HepG2 (cell line): ENCODE data around the gene C3orf22. TPM values are rescaled to one million over a fixed set of nuclear protein-coding genes. Genes with fewer than 3 reads are reported as not detected.

Experiments used
- ATAC-seq: fragments of 200-7000 bp; cut with Tn5 transposase; 3 replicates; pipeline ENCODE4 v1.9.1; 2020; ENCODE audit warnings: mild to moderate bottlenecking, moderate library complexity
- BruUV-seq: library from RNA; stranded (reverse); fragments of 400-500 nt; replicated peaks from 2 replicates; lab custom pipeline; 2021; lab: Mats Ljungman, UMichigan
- CTCF ChIA-PET: fragments of 300-600 bp; formaldehyde crosslinking; extraction: SDS; loops from one replicate; lab custom pipeline; 2021; ENCODE audit warnings: low total read pairs, inconsistent platforms, low intra/inter-chr PET ratio; lab: Yijun Ruan, JAX
- POLR2A ChIA-PET: fragments of 350-600 bp; sonication (Branson Sonifier 250); formaldehyde crosslinking; loops from one replicate; lab custom pipeline; 2020; ENCODE audit warnings: antibody characterized with exemption, inconsistent platforms; lab: Yijun Ruan, JAX
- DNase-seq: peaks from one replicate; pipeline ENCODE4 v3.0.0-alpha.2; 2015; ENCODE audit warnings: low spot score
- FAIRE-seq: peaks from 3 replicates; lab custom pipeline; 2011; peaks lifted over from hg19 to GRCh38; lab: Jason Lieb, UNC
- H2AFZ ChIP-seq: one replicate; pipeline ENCODE4 v1.6.1; 2011; ENCODE audit warnings: low read length, inconsistent platforms
- H3K27ac ChIP-seq: fragments of 300-600 bp; 3 replicates; pipeline ENCODE4 v1.8.0; 2011; ENCODE audit warnings: mixed run types, mild to moderate bottlenecking, mixed read lengths, low read length, inconsistent platforms; ENCODE audit not compliant: insufficient read depth; ENCODE audit errors: extremely low read length
- H3K27me3 ChIP-seq, 2 experiments: fragments of 200-600 bp in 1 of 2; 2 replicates in 1 of 2; 3 replicates in 1 of 2; pipeline versions ENCODE4 v1.6.0 to v1.8.0; 2011; ENCODE audit warnings: low read length in 2 of 2, mild to moderate bottlenecking in 2 of 2, moderate library complexity in 2 of 2, inconsistent platforms in 1 of 2; ENCODE audit not compliant: insufficient read depth in 2 of 2, control insufficient read depth in 1 of 2
- H3K36me3 ChIP-seq, 2 experiments: fragments of 200-600 bp in 1 of 2; replicated peaks in 1 of 2; 2 replicates in 1 of 2; 3 replicates in 1 of 2; pipeline versions ENCODE4 v1.5.1 to v1.8.0; 2011; ENCODE audit warnings: low read length in 2 of 2, inconsistent platforms in 1 of 2; ENCODE audit not compliant: insufficient read depth in 2 of 2, control insufficient read depth in 1 of 2
- H3K4me1 ChIP-seq: 2 replicates; pipeline ENCODE4 v1.5.1; 2012; ENCODE audit warnings: low read length, inconsistent platforms; ENCODE audit not compliant: insufficient read depth
- H3K4me2 ChIP-seq: 2 replicates; pipeline ENCODE4 v1.6.0; 2011; ENCODE audit warnings: low read depth, low read length, inconsistent platforms
- H3K4me3 ChIP-seq, 3 experiments: fragments of 200-600 bp in 1 of 3; sonication (generic), shearing (Covaris generic) in 1 of 3; replicated peaks in 1 of 3; 2 replicates each; pipeline ENCODE4 v1.5.1; 2011 to 2016; ENCODE audit warnings: low read length in 3 of 3, inconsistent platforms in 2 of 3, low read depth in 2 of 3, mild to moderate bottlenecking in 2 of 3, control low read depth in 1 of 3, mixed read lengths in 1 of 3; ENCODE audit not compliant: insufficient read depth in 1 of 3
- H3K79me2 ChIP-seq: one replicate; pipeline ENCODE4 v1.6.1; 2011; ENCODE audit warnings: low read length, inconsistent platforms; ENCODE audit not compliant: insufficient read depth
- H3K9ac ChIP-seq: 2 replicates; pipeline ENCODE4 v1.6.0; 2011; ENCODE audit warnings: mild to moderate bottlenecking, low read depth, low read length, inconsistent platforms; ENCODE audit not compliant: insufficient read depth
- H3K9me3 ChIP-seq: 2 replicates; pipeline ENCODE4 v1.5.1; 2012; ENCODE audit warnings: mild to moderate bottlenecking, low read length
- H4K20me1 ChIP-seq: 2 replicates; pipeline ENCODE4 v1.6.0; 2011; ENCODE audit warnings: inconsistent platforms, mild to moderate bottlenecking, low read length, moderate library complexity; ENCODE audit not compliant: insufficient read depth
- TAF1 ChIP-seq: sonication (generic); formaldehyde crosslinking; IDR thresholded peaks from 2 replicates; pipeline ENCODE4 v1.4.0; 2020; ENCODE audit warnings: missing genetic modification reagents
- THYN1 ChIP-seq: sonication (generic); formaldehyde crosslinking; IDR thresholded peaks from 2 replicates; pipeline ENCODE4 v1.8.1; 2023; ENCODE audit warnings: low read depth, mild to moderate bottlenecking, moderate library complexity, missing genetic modification reagents, borderline replicate concordance
- TOE1 ChIP-seq: sonication (generic); formaldehyde crosslinking; IDR thresholded peaks from 2 replicates; pipeline ENCODE4 v1.4.0; 2020; ENCODE audit warnings: mild to moderate bottlenecking, missing genetic modification reagents
- ZNF615 ChIP-seq: sonication (generic); formaldehyde crosslinking; IDR thresholded peaks from 2 replicates; pipeline ENCODE4 v1.5.0; 2020; ENCODE audit warnings: mild to moderate bottlenecking, missing genetic modification reagents, borderline replicate concordance
- ZNF766 ChIP-seq: sonication (generic); formaldehyde crosslinking; IDR thresholded peaks from 2 replicates; pipeline ENCODE4 v1.5.0; 2020; ENCODE audit warnings: missing genetic modification reagents, borderline replicate concordance
- ZNF883 ChIP-seq: sonication (generic); formaldehyde crosslinking; IDR thresholded peaks from 2 replicates; pipeline ENCODE4 v1.5.1; 2020; ENCODE audit warnings: mild to moderate bottlenecking, missing genetic modification reagents; ENCODE audit errors: not compliant biosample characterization
- WGBS: methylation state at CpG from one replicate; pipeline ENCODE4 v1.1.6; 2017; ENCODE audit warnings: low lambda C conversion rate; 5-methylcytosine and 5-hydroxymethylcytosine counted together
- in situ Hi-C: cut with HindIII; loops from 2 replicates; pipeline ENCODE4 v1.10.0; 2017; ENCODE audit warnings: low pct_unique_long_range_greater_than_20kb; ENCODE audit not compliant: extremely low pct_ligation_motif_present
- intact Hi-C: fragments of 100-400 bp; cut with micrococcal nuclease; formaldehyde crosslinking; loops from one replicate; pipeline ENCODE4 v1.10.0; 2022; ENCODE audit not compliant: unreplicated experiment
- polyA plus RNA-seq, 8 experiments: library from polyadenylated mRNA; depleted of rRNA in 3 of 8; stranded (reverse) in 7 of 8; unstranded in 1 of 8; fragments of >200 nt; fragmentation: Illumina TruSeq in 4 of 8; extraction: Trizol in 4 of 8; gene quantifications; 2 replicates each; pipeline versions ENCODE4 v1.2.1 to v1.2.3, GENCODE V29; 2011 to 2016; ENCODE audit warnings: low read depth in 4 of 8, missing spikeins in 1 of 8, mixed read lengths in 1 of 8; ENCODE audit not compliant: insufficient read depth in 1 of 8
- total RNA-seq, 5 experiments: library from RNA; depleted of rRNA; stranded (reverse); fragments of >200 nt; fragmentation: Illumina TruSeq; extraction: Trizol; gene quantifications; 2 replicates each; pipeline ENCODE4 v1.2.3, GENCODE V29; 2016; ENCODE audit warnings: low read depth in 1 of 5

C3orf22 gene
- total and polyA plus RNA-seq, 2 of the 13 experiments (the other 11 are each of a cell fraction or from before 2014, with no cell fraction given) = not detected

DNA sequence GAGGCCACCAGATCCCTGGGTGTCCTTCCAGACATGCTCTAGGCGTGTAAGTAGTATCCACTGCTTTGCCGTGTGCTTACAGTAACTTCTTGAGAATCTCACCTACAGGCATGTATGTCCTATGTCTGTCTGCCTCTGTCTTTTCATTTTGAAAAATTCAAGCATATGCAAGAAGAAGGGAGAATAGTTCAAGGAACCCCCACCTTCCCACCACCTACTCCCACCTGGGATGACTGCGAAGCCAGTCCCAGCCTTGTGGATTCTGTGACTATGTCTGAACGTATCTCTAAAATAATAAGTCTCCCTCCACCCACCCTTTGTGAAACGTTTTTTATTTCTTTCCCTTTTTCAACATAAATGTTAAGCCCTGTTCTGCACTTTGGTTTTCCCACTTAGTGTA is 19.8 kb downstream of the C3orf22 start:
- no peaks in the 10 kb centered on the region for H3K79me2 ChIP-seq
- no peak overlapping the region for H3K4me3 ChIP-seq
- H3K27ac ChIP-seq = no peak overlapping the region
- no peaks in the 10 kb centered on the region for H3K27me3 ChIP-seq
- no peak for ATAC-seq
- in situ Hi-C loops = no loop called here
- H3K9ac ChIP-seq = no peak overlapping the region
- peaks cover 15 to 37% of the 10 kb centered on the region in 2 experiments for H3K36me3 ChIP-seq
- DNase-seq = no peak
- no peak overlapping the region for H2AFZ ChIP-seq
- no peaks in the 10 kb centered on the region for H3K4me1 ChIP-seq
- ChIA-PET CTCF (no interaction called here), POLR2A (no interaction called here)
- no peaks in the 10 kb centered on the region for H3K9me3 ChIP-seq
- no peak for TF ChIP-seq ZNF615 (CRISPR knock-in tag)
- no peak for TF ChIP-seq TAF1 (CRISPR knock-in tag)
- TF ChIP-seq ZNF766 (CRISPR knock-in tag) = no peak
- FAIRE-seq = no peak
- 83% methylated on average over 5 of the region's 5 CpGs for WGBS
- H3K4me2 ChIP-seq = no peak overlapping the region
- H4K20me1 ChIP-seq = no peaks in the 10 kb centered on the region; the same call in 1 of the 2 replicates
- intact Hi-C loops = no loop called here
- no TSS peak for BruUV-seq

DNA sequence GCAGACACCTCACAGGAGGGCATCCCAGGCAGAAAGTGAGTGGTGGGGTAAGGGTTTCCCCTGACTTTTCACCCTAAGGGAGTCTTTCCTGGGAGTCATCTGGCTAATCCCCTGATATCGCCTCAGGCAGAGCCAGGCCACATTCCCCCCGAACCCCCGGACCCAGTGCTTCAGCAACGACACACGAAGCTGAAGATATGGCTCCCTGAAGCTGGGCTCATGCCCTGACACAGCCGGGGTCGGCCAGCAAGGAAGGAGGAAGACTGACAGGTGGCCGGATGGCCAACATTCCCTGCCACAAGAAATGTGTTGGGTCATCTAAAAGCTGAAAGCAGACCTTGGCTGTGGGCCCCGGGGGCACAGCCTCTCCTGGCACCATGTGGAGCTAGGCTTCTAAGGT is 20.4 kb downstream of the C3orf22 start:
- Histone ChIP-seq H3K9ac (no peak overlapping the region), H2AFZ (no peak overlapping the region), H3K4me2 (no peak overlapping the region), H4K20me1 (no peaks in the 10 kb centered on the region; the same call in 1 of the 2 replicates), H3K27ac (no peak overlapping the region), H3K4me1 (no peaks in the 10 kb centered on the region), H3K79me2 (peaks cover 2% of the 10 kb centered on the region), H3K4me3 (no peak overlapping the region), H3K36me3 (peaks cover 14 to 35% of the 10 kb centered on the region in 2 experiments), H3K9me3 (no peaks in the 10 kb centered on the region), H3K27me3 (no peaks in the 10 kb centered on the region)
- DNase-seq = no peak
- intact Hi-C loops = no loop called here
- WGBS = 100% methylated on average over 5 of the region's 9 CpGs
- in situ Hi-C loops = no loop called here
- CTCF ChIA-PET = no interaction called here
- FAIRE-seq = no peak
- ATAC-seq = no peak
- no TSS peak for BruUV-seq
- POLR2A ChIA-PET = interaction anchor here (1.2 kb wide), 1 partner anchor 9 kb away, joined by 5 read pairs; no protein-coding TSS in a partner anchor
- TF ChIP-seq THYN1 (CRISPR knock-in tag) (no peak), ZNF883 (CRISPR knock-in tag) (no peak), TOE1 (CRISPR knock-in tag) (no peak)
